ENCODE results near the gene TBC1D4.
"Not testable (repeated sequence)": the region's sequence is repeated elsewhere in the genome, so short reads cannot be mapped to it uniquely, and the experiment has no call there.

The TBC1D4 gene

GRCh38 chr13:75359266-75359665 is 122.7 kb downstream of the TBC1D4 start:
- DNase-seq (ENCODE audit: low read depth in 3 of 3), result no peak

- DNase-seq (ENCODE audit: low read depth in 3 of 3), result peak in 2 of 3 experiments; percentile 35 to 45
These were observed 124.2 kb downstream of the TBC1D4 start for GRCh38 chr13:75357576-75358289.

DNA sequence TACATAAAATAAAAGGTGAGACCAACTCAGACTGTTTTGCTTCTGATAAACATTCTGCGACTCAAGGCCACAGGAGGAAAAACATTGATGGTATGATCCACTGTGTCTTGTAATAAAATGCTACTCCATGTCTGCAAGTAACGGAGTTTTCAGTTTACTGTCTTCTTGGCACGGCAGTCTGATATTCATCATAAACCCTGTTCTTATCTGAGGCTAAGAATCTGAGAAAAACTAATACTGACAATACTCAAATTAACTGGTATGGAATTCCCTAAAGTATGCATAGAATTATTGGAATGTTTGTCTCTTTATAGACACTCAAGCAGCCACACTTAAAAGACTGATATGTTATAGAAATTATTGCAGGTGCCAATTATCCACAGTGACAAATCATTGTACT is 125.5 kb downstream of the TBC1D4 start:
- DNase-seq (ENCODE audit: low read depth in 3 of 3), result no peak

DNA sequence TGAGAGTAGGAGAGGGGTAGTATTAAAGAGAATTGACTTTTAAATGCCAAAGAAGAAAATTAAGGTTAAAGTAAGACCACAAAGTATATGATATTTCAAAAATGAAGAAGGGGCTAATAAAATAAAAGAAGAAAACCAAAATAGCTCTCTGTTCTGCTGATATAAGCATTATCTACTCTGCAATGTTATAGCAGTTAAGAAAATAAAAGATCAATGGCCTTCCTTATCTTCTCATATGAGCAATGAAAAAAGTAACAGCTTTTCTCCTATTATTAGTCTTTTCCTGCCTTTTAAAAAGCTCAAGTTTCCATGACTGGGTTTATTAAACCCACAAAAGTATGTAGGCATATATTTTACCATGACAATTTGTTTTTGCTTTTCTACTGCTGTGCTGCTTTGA is 126.4 kb downstream of the TBC1D4 start:
- no peak for DNase-seq (ENCODE audit: low read depth in 3 of 3)

GRCh38 chr13:75353781-75354193 is 128.2 kb downstream of the TBC1D4 start:
- no peak for DNase-seq (ENCODE audit: low read depth in 3 of 3)

- no peak for DNase-seq (ENCODE audit: low read depth in 3 of 3)
These were observed 129.2 kb downstream of the TBC1D4 start for GRCh38 chr13:75352641-75353327.

DNA sequence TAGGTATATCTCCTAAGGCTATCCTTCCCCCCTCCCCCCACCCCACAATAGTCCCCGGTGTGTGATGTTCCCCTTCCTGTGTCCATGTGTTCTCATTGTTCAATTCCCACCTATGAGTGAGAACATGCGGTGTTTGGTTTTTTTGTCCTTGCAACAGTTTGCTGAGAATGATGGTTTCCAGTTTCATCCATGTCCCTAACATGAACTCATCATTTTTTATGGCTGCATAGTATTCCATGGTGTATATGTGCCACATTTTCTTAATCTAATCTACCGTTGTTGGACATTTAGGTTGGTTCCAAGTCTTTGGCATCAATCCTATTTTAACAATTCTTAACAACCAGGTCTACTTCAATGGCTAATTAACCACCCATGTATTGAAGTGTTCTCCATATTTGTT is 130.4 kb downstream of the TBC1D4 start:
- not testable (repeated sequence) for DNase-seq (ENCODE audit: low read depth in 3 of 3)

- no peak for DNase-seq (ENCODE audit: low read depth in 3 of 3)
These were observed 134.0 kb downstream of the TBC1D4 start for GRCh38 chr13:75347925-75348324.

DNA sequence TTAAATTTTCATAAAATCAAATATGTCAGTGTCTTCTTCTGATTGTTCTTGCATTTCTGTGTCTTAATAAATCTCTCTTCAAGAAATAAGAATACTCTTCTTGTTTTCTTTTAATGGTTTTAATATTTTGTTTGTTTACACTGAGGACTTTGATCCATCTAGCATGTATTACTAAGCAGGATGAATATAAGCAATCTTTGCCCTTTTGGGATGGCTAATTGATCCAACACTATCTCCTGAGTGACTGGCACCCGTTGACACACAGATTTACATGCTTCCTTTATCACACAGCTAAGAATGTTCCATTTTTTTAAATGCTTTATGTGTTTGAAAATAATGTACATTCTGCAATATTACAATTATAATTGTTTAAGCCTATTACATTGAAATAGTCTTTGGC is 134.5 kb downstream of the TBC1D4 start:
- DNase-seq (ENCODE audit: low read depth in 3 of 3), result no peak

DNA sequence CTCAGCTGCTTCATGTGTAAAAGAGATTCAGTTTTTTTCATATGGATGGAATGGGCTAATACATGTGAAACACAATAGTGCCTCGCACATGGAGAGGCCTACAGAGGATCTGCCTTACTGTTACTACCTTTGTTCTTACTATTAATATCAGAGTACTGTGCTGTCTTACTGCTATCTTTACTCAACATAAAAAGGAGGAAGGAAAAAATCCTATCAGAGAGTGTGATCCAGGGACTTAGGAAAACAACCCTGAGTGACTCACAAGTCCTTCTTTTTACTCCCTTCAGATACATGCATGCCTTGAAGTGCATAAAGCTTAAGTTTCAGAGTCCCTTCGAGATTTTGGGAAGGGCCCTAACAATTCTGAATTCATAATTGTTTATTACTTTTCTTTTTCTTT is 136.8 kb downstream of the TBC1D4 start:
- no peak for DNase-seq (ENCODE audit: low read depth in 3 of 3)

DNA sequence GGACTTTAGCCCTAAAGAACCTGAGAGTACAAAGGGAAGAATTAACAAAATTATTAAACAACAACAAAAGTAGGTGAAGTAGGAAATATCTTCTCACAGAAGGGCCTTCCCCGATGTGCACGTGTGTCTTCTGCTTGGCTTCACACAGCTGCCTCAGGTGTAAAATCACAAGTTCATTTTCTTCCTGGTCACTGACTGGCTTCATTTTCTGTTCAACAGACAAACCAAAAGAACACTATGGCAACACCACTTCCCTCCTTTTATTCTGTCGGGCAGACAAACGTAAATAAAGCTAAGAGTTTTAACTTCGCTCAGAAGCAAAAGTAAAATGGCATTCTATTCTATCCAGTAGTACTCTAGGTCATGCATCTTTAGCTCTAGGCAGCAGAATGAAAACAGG is 140.9 kb downstream of the TBC1D4 start:
- DNase-seq (ENCODE audit: low read depth in 3 of 3), result no peak

DNA sequence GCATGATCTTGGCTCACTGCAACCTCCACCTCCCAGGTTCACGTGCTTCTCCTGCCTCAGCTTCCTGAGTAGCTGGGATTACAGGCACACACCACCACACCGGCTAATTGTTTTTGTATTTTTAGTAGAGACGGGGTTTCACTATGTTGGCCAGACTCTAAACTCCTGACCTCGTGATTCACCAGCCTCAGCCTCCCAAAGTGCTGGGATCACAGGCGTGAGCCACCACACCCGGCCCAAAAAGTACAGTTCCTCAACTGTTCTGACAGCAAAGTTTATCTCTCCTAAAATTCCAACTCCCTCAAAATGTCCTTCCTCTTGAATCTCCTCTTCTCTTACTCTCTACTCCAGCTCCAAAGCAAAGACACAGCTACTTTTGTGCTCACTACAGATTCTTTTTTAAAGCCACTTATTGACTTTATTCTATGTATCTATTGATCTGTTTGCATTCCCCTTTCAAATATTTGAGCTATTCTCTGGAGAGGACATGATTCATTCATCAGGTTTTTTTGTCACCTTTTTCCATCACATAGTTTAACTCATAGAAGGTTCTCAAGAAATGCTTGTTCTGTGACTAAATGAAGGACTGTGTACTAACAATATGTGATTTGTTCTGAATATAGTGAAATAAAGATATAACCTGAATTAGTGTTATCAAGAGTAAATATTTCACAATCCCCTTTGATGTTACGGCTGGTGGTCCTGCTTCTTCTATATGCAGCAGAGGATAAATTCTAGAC is 142.2 kb downstream of the TBC1D4 start:
- DNase-seq (ENCODE audit: low read depth in 3 of 3), result no peak

DNA sequence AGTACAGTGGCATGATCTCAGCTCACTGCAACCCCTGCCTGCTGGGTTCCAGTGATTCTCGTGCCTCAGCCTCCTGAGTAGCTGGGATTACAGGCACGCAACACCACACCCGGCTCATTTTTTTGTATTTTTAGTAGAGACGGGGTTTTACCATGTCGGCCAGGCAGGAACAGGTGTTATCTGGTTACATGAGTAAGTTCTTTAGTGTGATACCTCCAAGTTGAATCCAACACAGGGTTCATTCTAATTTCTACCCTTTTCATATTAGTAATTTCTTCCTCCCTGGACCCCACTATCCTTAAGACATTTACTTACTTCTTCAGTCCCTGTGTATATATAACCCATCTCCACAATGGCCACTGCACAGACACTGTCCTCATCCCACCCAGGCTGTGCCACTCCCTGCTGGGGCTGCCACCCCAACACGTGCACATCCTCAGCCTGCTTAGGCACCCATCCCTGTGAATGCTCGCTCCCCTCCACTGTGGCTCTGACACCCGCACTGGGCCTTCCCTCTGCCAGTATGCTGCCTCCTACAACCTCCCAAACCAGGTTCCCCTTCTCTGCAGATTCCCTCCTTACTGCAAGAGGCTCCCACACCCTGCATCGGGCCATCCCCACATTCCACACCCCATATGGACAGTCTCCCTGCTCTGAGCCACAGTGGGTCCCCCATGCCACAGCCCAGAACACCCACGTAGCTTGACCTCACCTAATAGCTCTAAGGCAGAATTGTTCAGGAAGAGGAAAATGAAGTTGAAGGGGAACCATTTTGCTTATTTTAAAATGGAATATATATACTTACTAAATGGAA is 147.1 kb downstream of the TBC1D4 start:
- DNase-seq (ENCODE audit: low read depth in 3 of 3), result no peak

GRCh38 chr13:75333103-75333502 is 148.9 kb downstream of the TBC1D4 start:
- DNase-seq (ENCODE audit: low read depth in 3 of 3), result no peak

DNA sequence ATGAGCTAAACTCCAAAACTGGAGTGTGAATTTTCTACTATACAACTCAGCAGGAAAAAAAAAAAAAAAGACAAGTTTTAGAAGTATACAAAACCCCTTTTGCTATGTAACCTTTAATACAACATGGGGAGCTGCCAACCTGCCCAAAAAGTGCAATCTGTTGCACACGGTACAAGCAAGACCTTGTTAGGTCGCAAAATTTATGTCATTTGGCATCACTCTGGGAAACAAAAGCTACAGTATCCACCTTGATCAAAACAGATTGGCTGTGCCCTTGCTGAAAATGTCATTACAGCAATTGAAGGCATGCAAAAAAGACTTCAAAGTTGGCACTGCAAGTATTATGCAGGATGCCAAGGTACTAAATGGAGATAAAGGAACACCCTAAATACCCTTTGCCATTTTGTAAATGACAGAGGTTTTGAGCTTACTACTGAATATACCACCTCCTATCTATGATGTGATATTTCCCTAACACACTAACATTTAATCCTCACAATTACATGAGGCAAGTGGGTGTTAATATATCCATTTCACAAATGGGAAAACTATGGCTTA is 150.1 kb downstream of the TBC1D4 start:
- no peak for DNase-seq (ENCODE audit: low read depth in 3 of 3)

GRCh38 chr13:75330770-75331169 is 151.2 kb downstream of the TBC1D4 start:
- no peak for DNase-seq (ENCODE audit: low read depth in 3 of 3)

GRCh38 chr13:75329723-75330122 is 152.2 kb downstream of the TBC1D4 start:
- no peak for DNase-seq (ENCODE audit: low read depth in 3 of 3)

DNA sequence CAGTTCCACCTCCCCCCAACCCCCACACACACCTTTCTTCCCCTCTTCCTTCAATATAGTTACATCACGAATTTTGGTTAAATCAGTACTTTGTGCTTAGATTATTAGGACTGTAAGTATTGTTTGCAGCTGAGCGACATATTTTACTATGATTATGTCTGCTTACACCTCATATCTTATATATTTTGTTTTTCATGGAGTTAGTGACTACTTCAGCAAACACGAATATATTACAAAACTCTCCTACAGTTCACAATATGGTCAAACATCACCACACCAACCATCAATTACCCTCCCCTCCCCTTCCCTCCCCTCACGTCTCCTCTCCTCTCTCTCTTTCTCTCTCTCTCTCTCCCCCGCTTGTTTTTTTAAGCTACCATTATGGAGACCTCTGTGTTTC is 152.9 kb downstream of the TBC1D4 start:
- DNase-seq (ENCODE audit: low read depth in 3 of 3), result no peak

GRCh38 chr13:75327135-75327510 is 154.8 kb downstream of the TBC1D4 start:
- DNase-seq (ENCODE audit: low read depth in 3 of 3), result no peak

- peak; percentile 36 to 64 (median 48) for DNase-seq (ENCODE audit: low read depth in 3 of 3)
These were observed 155.5 kb downstream of the TBC1D4 start for GRCh38 chr13:75326173-75327134.
